ENCODE results near the gene PALD1. TPM values are rescaled to one million over a fixed set of nuclear protein-coding genes. Genes with fewer than 3 reads are reported as not detected.

Gene PALD1
- total RNA-seq, 1 experiment from 2014 or later, result 1.8 TPM

- DNase-seq (ENCODE audit: low read depth, low spot score), result no peak
- in situ Hi-C loops (cut with HindIII; ENCODE audit: low pct_unique_long_range_greater_than_20kb, low sequenced_read_pairs), result no loop called here
Observed at GRCh38 chr10:70585578-70586169, 107.1 kb downstream of the PALD1 start.

GRCh38 chr10:70586348-70586930 lies 107.9 kb downstream of the PALD1 start:
- no peak for DNase-seq (ENCODE audit: low read depth, low spot score)
- in situ Hi-C loops (cut with HindIII; ENCODE audit: low pct_unique_long_range_greater_than_20kb, low sequenced_read_pairs), result no loop called here

GRCh38 chr10:70587045-70587658 lies 108.6 kb downstream of the PALD1 start:
- in situ Hi-C loops (cut with HindIII; ENCODE audit: low pct_unique_long_range_greater_than_20kb, low sequenced_read_pairs), result no loop called here
- peak; percentile 65 for DNase-seq (ENCODE audit: low read depth, low spot score)

GRCh38 chr10:70588255-70588654 lies 109.7 kb downstream of the PALD1 start:
- in situ Hi-C loops (cut with HindIII; ENCODE audit: low pct_unique_long_range_greater_than_20kb, low sequenced_read_pairs), result no loop called here

GRCh38 chr10:70588859-70589570 lies 110.4 kb downstream of the PALD1 start:
- no peak for DNase-seq (ENCODE audit: low read depth, low spot score)
- in situ Hi-C loops (cut with HindIII; ENCODE audit: low pct_unique_long_range_greater_than_20kb, low sequenced_read_pairs), result no loop called here

More at GRCh38 chr10:70588255-70588654, 109.7 kb downstream of the PALD1 start:
- DNase-seq (ENCODE audit: low read depth, low spot score), result no peak

GRCh38 chr10:70589762-70590654 lies 111.4 kb downstream of the PALD1 start:
- in situ Hi-C loops (cut with HindIII; ENCODE audit: low pct_unique_long_range_greater_than_20kb, low sequenced_read_pairs), result no loop called here
- no peak for DNase-seq (ENCODE audit: low read depth, low spot score)

GRCh38 chr10:70590655-70591416 lies 112.3 kb downstream of the PALD1 start:
- DNase-seq (ENCODE audit: low read depth, low spot score), result no peak
- in situ Hi-C loops (cut with HindIII; ENCODE audit: low pct_unique_long_range_greater_than_20kb, low sequenced_read_pairs), result no loop called here

GRCh38 chr10:70592186-70592735 lies 113.7 kb downstream of the PALD1 start:
- no peak for DNase-seq (ENCODE audit: low read depth, low spot score)
- in situ Hi-C loops (cut with HindIII; ENCODE audit: low pct_unique_long_range_greater_than_20kb, low sequenced_read_pairs), result no loop called here

- DNase-seq (ENCODE audit: low read depth, low spot score), result no peak
- in situ Hi-C loops (cut with HindIII; ENCODE audit: low pct_unique_long_range_greater_than_20kb, low sequenced_read_pairs), result no loop called here
Observed at GRCh38 chr10:70592746-70593512, 114.4 kb downstream of the PALD1 start.

- DNase-seq (ENCODE audit: low read depth, low spot score), result no peak
- in situ Hi-C loops (cut with HindIII; ENCODE audit: low pct_unique_long_range_greater_than_20kb, low sequenced_read_pairs), result no loop called here
Observed at GRCh38 chr10:70593513-70593890, 114.9 kb downstream of the PALD1 start.

GRCh38 chr10:70594161-70594560 lies 115.6 kb downstream of the PALD1 start:
- in situ Hi-C loops (cut with HindIII; ENCODE audit: low pct_unique_long_range_greater_than_20kb, low sequenced_read_pairs), result no loop called here
- no peak for DNase-seq (ENCODE audit: low read depth, low spot score)

GRCh38 chr10:70595566-70596016 lies 117.0 kb downstream of the PALD1 start:
- in situ Hi-C loops (cut with HindIII; ENCODE audit: low pct_unique_long_range_greater_than_20kb, low sequenced_read_pairs), result no loop called here
- no peak for DNase-seq (ENCODE audit: low read depth, low spot score)

- in situ Hi-C loops (cut with HindIII; ENCODE audit: low pct_unique_long_range_greater_than_20kb, low sequenced_read_pairs), result no loop called here
- peak; percentile 56 for DNase-seq (ENCODE audit: low read depth, low spot score)
Observed at GRCh38 chr10:70596110-70596798, 117.7 kb downstream of the PALD1 start.

GRCh38 chr10:70596860-70597809 lies 118.6 kb downstream of the PALD1 start:
- in situ Hi-C loops (cut with HindIII; ENCODE audit: low pct_unique_long_range_greater_than_20kb, low sequenced_read_pairs), result no loop called here
- DNase-seq (ENCODE audit: low read depth, low spot score), result no peak
